GM21360 (cell line): ENCODE results near the gene ZFPL1.

Source experiments
- ATAC-seq: cut with Tn5 transposase; IDR thresholded peaks from one replicate; pipeline ENCODE4 v1.9.1; 2021; ENCODE audit warnings: mild to moderate bottlenecking, moderate library complexity; ENCODE audit not compliant: unreplicated experiment

The ZFPL1 gene

DNA sequence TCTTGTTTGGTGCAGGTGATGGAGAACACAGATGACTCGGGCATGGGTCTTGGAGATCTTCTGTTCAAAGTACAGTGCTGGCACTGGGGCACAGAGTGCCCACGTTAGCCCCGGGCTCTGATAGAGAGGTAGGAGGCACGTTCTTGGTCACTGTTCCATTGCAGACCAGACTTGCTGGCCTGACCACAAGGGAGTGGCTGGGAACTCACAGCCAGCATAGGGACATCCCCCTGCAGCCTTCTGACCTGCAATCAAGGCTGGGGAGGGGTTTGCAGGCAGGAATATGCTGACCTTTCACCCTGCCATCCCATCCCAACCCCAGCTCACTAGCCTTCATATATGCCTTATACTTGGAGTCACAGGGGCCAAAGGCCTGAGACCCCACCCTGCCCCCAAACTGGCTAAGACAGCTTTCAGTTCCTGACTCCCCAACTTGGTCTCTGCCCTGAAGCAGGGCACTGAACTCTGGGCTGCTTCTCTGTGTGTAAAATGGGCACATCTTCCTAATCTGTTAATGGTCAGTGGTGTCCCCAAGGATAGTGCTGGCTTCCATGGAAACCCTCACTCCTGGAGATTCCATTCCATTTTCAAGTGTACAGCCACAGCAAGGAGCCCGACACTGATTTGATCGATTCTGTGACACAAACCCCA lies 42.7 kb downstream of the ZFPL1 start:
- no peak for ATAC-seq

DNA sequence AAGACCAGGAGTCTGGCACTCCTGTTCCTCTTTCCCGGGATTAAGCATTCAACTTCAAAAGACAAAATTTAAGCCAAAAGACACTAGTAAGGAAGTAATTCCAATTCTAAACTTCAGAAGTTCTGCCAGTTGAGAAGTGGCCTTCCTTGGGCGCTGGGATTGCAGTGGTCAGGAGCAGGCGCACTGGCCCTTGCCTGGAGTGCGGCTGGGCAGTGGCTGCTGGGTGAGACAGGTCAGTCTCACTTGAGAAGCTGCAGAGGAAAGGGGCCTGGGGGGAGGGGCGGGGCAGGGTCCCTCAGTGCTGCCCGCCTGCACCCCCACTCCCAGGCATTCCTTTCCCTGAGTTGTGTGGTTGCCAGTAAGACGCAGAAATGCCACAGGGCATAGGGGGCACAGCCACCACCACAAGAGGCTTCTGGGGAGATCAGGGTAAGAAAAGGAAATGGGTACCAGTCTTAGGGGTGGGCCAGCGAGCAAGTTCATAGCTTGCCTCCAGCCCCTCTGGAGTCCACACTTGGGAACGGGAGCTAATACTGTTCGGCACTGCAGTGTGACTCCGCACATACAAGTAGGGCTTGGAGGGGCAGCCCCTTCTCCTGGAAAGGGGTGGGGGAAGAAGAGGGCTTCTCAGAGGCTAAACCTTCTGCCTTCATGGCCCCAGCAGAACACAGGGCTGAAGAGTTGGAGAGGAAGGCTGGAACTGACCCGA lies 43.6 kb downstream of the ZFPL1 start:
- no peak for ATAC-seq

DNA sequence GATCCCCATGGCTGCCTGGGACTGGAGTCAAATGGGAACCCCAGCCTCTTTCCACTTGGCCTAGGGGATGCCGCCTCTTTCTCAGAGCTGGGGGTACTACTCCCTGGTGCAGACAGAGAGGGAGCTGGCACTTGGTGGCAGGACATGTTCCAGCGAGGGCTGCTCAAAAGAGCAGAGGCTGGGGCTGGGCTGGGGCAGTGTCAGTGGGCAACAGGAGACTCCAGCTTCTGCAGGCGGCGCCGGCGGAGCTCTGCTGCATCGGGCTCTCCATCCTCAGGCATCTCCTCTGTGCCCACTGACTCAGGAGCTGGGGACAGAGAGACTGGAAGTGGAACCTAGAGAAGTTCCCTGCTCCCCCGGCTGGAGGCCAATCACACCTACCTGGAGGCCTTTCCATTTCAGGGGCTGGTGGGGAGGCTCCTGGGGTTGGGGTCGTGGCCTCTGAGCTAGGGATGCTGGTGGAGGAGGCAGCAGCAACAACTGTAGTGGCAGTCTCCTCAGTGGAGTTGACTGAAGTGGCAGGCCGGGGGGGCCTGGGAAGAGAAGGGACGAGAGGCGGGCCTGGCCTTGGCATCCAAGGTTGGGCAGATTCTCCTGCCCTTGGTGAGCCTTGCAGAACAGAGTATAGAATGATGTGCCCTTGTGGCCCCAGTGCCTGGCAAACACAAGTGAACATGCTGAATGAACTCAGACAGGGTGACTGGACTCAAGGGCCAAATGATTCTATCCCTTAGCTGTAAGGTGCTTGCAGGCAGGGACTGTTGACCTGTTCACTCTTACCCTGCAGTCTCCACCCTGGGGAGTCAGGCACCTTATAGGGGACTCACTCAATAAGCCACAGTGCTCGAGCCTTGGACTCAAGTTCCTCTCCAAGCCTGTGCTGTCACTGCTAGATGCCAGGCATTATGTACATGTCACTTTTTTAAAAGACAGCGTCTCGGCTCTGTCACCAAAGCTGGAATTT lies 44.4 kb downstream of the ZFPL1 start:
- ATAC-seq = no peak

DNA sequence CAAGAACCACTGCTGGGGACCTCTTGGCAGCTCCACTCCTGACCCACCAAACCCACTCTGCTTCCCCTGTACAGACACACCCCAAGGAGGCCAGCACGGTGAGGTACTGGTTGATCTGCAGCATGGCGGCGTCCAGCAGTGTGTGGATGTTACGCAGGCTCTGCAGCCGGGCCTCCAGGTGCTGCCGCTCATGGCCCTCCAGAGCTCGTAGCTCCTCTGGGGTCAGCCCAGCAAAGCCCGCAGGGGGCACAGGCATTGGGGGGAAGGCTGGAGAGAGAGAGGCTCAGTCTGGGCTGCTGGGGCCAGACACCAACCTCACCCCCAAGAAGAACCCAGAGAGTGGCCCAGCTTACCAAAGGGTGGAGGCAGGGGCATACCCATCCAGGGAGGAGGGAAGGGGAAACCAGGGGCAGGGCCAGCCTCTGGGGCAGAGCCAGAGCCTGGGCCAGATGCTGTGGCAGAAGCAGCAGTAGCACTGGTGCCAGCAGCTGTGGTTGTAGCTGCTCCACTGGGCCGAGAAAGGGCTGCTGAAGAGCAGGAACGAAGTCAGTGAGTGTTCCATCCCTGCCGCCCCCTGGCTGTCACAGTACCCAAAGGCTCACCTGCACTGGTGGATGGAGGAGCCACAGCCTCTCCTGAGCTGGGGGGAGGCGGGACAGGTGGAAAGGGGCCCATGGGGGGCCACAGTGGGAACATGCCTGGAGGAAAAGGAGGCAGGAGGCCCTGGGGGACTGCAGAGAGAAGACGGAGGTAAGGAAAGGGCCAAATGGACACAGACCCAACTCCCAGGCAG lies 45.8 kb downstream of the ZFPL1 start:
- no peak for ATAC-seq

DNA sequence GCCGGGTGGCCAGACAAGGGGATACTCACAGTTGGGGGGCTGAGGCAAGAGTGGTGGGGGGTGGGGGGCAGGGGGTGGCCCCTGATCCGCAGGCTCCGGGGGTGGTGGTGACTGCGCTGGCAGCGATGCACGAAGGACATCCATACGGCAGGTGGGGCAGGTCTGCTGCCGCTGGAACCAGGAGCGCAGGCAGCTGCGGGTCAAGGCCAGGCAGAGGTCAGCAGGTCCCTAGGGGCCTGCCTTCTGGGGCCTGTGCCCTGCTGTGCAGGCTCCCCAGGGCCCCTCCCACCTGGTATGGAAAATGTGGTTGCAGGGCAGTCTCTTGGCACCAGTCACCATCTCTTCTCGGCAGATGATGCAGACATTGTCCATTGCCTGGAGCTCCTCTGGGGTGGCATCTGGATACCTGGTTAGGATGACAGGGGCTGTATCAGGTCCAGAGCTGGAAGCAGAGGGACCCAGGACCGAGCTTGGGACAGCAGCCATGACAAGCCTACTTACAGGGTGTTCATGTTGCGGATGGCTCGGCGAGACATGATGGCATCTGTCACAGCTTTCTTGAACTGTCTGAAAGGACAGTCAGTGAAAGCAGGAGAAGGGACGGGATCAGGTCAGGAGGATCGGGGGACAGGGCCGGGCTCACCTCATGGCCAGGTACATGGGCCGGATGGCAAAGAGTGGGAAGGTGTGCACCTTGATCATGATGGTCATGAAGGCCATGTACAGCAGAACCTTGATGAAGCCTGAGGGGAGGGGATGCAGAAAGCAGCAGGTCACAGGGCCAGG lies 46.8 kb downstream of the ZFPL1 start:
- ATAC-seq = no peak

DNA sequence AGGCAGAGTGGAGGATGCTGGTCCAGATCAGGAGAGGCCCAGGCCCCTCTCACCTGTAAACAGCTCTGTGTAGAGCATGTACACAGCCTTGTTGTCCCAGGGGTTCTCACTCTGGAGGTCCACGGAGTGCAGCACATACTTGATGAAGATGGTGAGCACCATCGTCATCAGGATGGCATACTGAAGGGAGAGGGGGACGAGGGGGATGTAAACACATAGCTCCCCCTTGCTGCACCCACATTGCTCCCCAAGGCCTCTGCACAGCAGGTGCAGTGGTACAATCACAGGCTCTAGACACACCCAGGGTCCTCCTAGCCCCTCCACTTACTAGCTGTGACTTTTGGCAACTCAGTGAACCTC lies 47.4 kb downstream of the ZFPL1 start:
- ATAC-seq = no peak

DNA sequence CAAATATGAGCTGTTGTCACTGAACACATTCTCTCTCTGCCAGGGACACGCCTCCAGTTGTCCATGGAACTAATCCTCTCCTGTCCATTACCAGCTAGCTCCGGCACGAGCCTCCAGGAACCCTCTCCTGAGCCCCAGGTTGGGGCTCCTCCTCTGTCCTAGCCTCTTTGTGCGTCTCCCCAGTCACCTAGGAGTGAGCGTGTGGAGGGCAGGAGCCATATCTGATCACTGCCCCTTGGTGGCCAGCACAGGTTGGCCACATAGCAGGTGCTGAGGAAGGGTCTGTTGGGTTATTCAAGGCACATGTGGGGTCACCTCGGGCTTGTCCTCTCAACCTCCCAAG lies 47.8 kb downstream of the ZFPL1 start:
- ATAC-seq = no peak

DNA sequence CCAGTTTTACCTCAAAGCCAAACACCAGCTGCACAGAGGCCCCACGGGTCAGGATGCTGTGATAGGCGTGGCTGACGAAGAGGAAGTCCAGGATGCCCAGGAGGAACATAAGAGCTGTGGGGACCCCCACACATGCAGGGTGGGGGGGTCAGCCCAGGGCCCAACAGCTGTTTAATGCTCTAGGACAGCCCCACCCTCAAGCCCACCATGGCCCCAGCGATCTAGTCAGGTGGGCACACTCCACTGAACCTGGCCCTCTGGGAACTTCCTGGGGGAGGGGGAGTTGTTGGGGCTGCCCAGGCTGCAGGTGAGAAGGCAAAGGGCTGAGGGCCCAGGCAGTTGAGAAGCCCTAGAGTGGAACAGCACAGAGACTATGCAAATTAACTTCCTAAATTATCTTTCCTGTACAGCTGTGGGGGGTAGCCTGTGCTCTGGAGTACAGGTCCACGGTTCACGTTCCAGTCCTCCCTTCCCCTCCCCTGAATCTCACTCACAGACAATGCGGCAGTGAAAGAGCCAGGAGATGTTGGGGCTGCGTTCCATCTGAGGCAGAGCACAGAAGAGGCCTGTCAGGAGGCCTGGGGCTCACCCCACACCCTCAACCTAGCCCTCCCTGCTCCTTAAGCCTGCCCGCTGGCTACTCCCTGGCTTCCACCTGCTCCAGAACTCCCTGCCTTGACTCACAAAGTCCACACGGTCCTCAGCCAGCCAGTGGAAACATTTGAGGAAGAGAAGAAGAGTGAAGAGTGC lies 48.4 kb downstream of the ZFPL1 start:
- no peak for ATAC-seq

DNA sequence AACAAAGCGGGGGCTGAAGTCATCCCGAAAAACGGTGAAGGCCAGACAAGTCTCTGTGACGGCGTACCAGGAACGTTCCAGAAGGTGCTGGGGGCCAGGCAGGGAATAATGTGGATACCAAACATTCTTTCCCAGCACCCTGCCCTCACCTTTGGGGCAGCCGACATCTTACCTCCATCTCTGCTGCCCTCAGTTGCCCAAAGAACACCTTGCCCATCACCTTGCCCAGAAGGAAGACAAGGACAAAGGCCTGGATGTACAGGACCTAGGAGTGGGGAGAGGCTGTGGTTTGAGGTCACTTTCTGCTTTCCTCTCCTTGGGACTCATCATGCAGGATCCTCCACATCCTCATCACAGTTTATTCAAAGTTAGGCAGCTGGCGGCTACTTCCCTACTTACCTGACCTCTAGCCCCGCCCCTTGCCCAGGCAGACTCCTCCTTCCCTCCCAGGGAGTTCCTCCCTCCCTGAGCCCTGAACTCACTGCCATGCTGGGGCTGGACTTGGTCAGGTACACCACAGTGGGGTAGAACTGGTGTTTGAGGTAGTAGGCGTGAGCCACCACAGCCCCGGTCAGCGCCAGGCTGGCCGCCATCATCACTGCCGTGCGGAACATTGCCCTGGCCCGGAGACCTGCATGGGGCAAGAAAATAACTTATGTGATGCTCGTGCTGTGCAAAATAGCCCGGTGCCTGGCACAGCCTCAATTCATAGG lies 49.1 kb downstream of the ZFPL1 start:
- no peak for ATAC-seq

DNA sequence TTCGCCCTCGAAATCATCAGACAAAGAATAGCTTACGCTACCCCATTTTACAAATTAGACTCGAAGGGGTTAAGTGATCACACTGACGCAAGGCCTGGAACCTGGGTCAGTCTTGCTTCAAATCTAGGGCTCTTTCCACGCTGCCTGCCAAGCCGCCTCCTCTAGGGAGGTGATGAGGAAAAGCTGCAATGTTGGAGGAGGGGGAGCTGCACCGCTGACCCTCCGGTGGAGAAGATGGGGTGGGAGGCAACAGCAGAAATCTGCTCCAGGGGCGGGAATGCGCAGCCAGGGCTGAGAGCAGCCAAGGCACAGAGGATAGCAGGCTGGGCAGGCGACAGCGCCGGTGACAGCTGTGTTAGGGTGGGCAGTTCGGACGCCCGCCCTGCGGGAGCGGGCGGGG lies 49.7 kb downstream of the ZFPL1 start:
- no peak for ATAC-seq

DNA sequence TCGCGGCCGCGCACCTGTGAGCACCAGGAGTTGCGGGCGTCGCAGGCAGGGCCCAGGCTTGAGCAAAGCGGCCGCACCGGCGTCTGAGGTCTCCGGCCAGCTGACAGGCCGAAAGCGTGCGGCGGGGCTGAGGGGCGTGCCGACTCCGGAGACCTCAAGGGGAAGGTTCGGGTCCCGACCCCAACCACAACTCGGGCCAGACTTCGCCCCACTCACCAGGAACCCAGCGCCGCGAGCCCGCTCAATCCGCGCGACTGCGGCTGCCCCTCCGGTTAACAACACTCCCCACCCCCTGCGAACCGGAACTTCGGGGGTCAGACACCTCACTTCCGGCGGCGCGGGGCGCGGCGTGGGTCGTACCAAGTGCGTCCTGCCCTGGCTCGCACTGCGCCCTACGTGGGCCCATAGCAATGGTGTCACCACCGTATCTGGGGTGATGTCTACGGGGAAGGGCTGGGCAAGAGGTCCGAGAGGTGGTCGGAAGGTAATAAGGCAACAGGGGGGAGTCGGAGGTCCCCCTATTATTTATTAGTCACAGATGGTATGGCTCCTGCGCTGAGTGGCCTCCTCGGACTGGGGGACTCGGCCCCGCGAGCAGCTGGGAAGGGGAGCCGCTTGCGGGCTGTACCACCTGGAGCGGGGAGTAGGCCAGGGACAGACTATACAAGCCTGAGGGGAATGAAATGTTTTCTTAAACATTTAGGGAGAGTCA lies 50.4 kb downstream of the ZFPL1 start, which contains the start of gene SYVN1:
SYVN1 (minus strand) TSS at position 280 of the 712 bp plus-strand sequence. CDS start 918 bp downstream, outside the sequence.
- ATAC-seq = peak; percentile 50

DNA sequence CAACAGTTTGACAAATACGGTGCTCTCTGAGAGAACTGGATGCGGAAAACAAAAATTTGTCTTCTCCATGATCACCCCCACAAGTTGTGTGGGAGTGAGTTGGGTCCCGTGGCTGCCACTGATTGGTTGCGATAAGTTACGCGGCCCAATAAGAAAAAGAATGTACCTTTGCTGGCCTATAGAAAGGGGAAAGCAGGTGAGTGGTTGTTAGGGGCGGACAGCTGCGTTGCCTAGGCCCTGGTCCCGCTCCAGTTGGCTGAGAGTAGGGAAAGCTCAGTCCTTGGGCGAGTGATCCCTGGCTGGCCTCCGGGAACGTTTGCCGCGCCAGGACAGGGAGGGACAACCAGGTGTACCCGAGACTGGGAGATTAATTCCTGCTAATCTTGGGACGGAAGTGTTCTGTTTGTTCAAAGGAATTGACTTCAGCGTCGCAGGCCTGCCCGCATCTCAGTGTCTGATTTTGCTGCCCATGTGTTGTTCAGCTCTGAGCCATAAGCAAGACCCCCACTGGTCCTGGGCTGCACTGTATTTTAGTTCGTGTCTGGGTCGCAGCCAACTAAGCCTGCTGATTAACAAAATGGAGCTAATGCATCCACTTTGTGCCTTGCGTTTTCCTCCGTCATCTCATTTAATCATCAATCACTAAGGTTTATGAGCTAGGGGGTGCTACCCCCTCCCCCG lies 51.1 kb downstream of the ZFPL1 start:
- peak; percentile 57 for ATAC-seq

DNA sequence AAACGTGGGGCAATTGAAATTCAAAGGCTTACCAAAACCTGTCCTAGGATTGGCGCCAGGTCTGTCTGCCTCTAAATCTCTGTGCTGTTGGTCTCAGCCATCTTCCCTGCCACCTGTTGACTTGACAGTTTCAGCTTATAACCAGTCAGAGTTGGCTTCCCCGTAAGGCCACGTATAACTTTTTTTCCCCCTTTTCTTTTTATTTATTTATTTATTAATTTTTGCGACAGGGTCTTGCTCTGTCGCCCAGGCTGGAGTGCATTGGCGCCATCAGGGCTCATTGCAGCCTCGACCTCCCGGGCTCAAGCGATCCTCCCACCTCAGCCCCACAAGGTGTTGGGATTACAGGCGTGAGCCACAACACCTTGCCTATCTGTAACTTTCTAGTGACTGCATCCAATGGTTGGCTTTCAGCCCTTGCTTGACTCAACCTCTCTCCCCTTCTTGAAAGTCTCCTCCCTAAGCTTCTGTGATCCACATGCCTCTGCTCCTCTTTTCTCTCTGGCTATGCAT lies 51.7 kb downstream of the ZFPL1 start:
- no peak for ATAC-seq

DNA sequence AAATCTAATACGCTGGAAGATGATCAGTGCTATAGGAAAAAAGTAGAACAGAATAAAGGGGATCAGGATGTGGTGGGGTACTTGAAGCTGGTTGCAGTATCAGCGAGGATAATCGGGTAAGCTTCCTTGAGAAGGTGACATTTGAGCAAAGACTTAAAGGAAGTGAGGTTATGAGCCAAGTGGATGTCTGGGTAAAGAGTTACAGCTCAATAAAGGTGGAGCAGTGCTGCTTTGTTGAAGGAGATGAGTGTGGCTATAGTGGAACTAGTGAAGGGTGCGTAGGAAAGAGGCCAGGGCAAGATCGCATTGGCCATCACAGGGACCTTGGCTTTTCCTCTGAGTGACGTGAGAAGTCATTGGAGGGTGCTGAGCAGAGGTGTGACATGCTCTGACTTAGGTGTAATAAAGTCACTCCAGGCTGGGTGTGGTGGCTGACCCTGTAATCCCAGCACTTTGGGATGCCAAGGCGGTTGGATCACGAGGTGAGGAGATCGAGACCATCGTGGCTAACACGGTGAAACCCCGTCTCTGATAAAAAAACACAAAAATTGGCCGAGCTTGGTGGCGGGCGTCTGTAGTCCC lies 52.6 kb downstream of the ZFPL1 start:
- no peak for ATAC-seq
